Measurements from ENCODE around the gene RAPGEF4. TPM values are rescaled to one million over a fixed set of nuclear protein-coding genes. Genes with fewer than 3 reads are reported as not detected.

RAPGEF4 gene
- polyA plus RNA-seq, 3 donors, result not detected

- peaks cover 14% of the 10 kb centered on the region for H3K79me2 ChIP-seq (ENCODE audit: insufficient read depth, low read length)
- H3K4me1 Mint-ChIP-seq, result no peaks in the 10 kb centered on the region
- intact Hi-C loops (cut with micrococcal nuclease), result no loop called here
- no peak overlapping the region for H3K9ac ChIP-seq (ENCODE audit: insufficient read depth, low read length, poor library complexity, severe bottlenecking)
- H3K36me3 ChIP-seq (replicated peaks in 1 of 2; ENCODE audit: control insufficient read depth in 1 of 2, insufficient read depth in 2 of 2, low read length in 2 of 2), result peaks cover 21 to 75% of the 10 kb centered on the region in 2 donors
- DNase-seq, result no peak
- no peak for TF ChIP-seq CTCF (IDR thresholded peaks at IDR 0.05)
- H3K27me3 Mint-ChIP-seq (ENCODE audit: low read depth in 3 of 3), result no peaks in the 10 kb centered on the region
- no peaks in the 10 kb centered on the region for H3K9me3 Mint-ChIP-seq
- H3K4me1 ChIP-seq (ENCODE audit: control insufficient read depth in 1 of 2, insufficient read depth in 2 of 2, low read length in 2 of 2), result no peaks in the 10 kb centered on the region
- H4K20me1 ChIP-seq (ENCODE audit: insufficient read depth, low read length), result peaks cover 17% of the 10 kb centered on the region
- H3K4me2 ChIP-seq (replicated peaks; ENCODE audit: extremely low read depth, low read length, poor library complexity, severe bottlenecking), result no peak overlapping the region
- no peak overlapping the region for H3K4me3 ChIP-seq (replicated peaks in 1 of 3; ENCODE audit: low read depth in 2 of 3, low read length in 3 of 3)
- H3K27ac ChIP-seq (ENCODE audit: low read depth in 1 of 2, low read length in 2 of 2), result no peak overlapping the region
- no peak overlapping the region for H3K4me3 Mint-ChIP-seq
- no peaks in the 10 kb centered on the region for H3K27me3 ChIP-seq (ENCODE audit: control insufficient read depth in 2 of 2, insufficient read depth in 2 of 2, low read length in 2 of 2)
- no peaks in the 10 kb centered on the region for H3K9me3 ChIP-seq (replicated peaks in 1 of 2; ENCODE audit: control insufficient read depth in 1 of 2, insufficient read depth in 1 of 2, low read length in 2 of 2)
- no CpG with 5 or more reads among the region's 1 CpG for WGBS (ENCODE audit: insufficient coverage)
- H3K27ac Mint-ChIP-seq, result no peak overlapping the region
- H2AFZ ChIP-seq (ENCODE audit: insufficient read depth, low read depth, low read length, poor library complexity, severe bottlenecking), result no peak overlapping the region
- peaks cover 50 to 60% of the 10 kb centered on the region in 2 donors for H3K36me3 Mint-ChIP-seq
Measured at GRCh38 chr2:173094731-173095130, 359.1 kb downstream of the RAPGEF4 start.

- no peaks in the 10 kb centered on the region for H3K27me3 ChIP-seq (ENCODE audit: control insufficient read depth in 2 of 2, insufficient read depth in 2 of 2, low read length in 2 of 2)
- H3K9ac ChIP-seq (ENCODE audit: insufficient read depth, low read length, poor library complexity, severe bottlenecking), result no peak overlapping the region
- H4K20me1 ChIP-seq (ENCODE audit: insufficient read depth, low read length), result peaks cover 17% of the 10 kb centered on the region
- no peaks in the 10 kb centered on the region for H3K4me1 ChIP-seq (ENCODE audit: control insufficient read depth in 1 of 2, insufficient read depth in 2 of 2, low read length in 2 of 2)
- no peak overlapping the region for H3K27ac ChIP-seq (ENCODE audit: low read depth in 1 of 2, low read length in 2 of 2)
- H3K36me3 Mint-ChIP-seq, result peaks cover 50 to 62% of the 10 kb centered on the region in 2 donors
- H3K4me1 Mint-ChIP-seq, result no peaks in the 10 kb centered on the region
- H3K4me3 ChIP-seq (replicated peaks in 1 of 3; ENCODE audit: low read depth in 2 of 3, low read length in 3 of 3), result no peak overlapping the region
- intact Hi-C loops (cut with micrococcal nuclease), result no loop called here
- TF ChIP-seq CTCF (IDR thresholded peaks at IDR 0.05), result no peak
- H3K27ac Mint-ChIP-seq, result peak overlapping the region in 1 of 7 donors; percentile 4
- no peaks in the 10 kb centered on the region for H3K27me3 Mint-ChIP-seq (ENCODE audit: low read depth in 3 of 3)
- H3K79me2 ChIP-seq (ENCODE audit: insufficient read depth, low read length), result peaks cover 9% of the 10 kb centered on the region
- no peak overlapping the region for H2AFZ ChIP-seq (ENCODE audit: insufficient read depth, low read depth, low read length, poor library complexity, severe bottlenecking)
- H3K36me3 ChIP-seq (replicated peaks in 1 of 2; ENCODE audit: control insufficient read depth in 1 of 2, insufficient read depth in 2 of 2, low read length in 2 of 2), result peaks cover 24 to 76% of the 10 kb centered on the region in 2 donors
- no peaks in the 10 kb centered on the region for H3K9me3 Mint-ChIP-seq
- H3K9me3 ChIP-seq (replicated peaks in 1 of 2; ENCODE audit: control insufficient read depth in 1 of 2, insufficient read depth in 1 of 2, low read length in 2 of 2), result no peaks in the 10 kb centered on the region
- H3K4me2 ChIP-seq (replicated peaks; ENCODE audit: extremely low read depth, low read length, poor library complexity, severe bottlenecking), result no peak overlapping the region
- no peak overlapping the region for H3K4me3 Mint-ChIP-seq
- DNase-seq, result no peak
- WGBS (ENCODE audit: insufficient coverage), result no CpG with 5 or more reads among the region's 1 CpG
Measured at GRCh38 chr2:173095356-173095755, 359.7 kb downstream of the RAPGEF4 start.
